ENCODE results near the gene CUL7.

Gene CUL7

GRCh38 chr6:43076464-43077332 is 23.0 kb upstream of the CUL7 start:
- DNase-seq, result no peak

DNA sequence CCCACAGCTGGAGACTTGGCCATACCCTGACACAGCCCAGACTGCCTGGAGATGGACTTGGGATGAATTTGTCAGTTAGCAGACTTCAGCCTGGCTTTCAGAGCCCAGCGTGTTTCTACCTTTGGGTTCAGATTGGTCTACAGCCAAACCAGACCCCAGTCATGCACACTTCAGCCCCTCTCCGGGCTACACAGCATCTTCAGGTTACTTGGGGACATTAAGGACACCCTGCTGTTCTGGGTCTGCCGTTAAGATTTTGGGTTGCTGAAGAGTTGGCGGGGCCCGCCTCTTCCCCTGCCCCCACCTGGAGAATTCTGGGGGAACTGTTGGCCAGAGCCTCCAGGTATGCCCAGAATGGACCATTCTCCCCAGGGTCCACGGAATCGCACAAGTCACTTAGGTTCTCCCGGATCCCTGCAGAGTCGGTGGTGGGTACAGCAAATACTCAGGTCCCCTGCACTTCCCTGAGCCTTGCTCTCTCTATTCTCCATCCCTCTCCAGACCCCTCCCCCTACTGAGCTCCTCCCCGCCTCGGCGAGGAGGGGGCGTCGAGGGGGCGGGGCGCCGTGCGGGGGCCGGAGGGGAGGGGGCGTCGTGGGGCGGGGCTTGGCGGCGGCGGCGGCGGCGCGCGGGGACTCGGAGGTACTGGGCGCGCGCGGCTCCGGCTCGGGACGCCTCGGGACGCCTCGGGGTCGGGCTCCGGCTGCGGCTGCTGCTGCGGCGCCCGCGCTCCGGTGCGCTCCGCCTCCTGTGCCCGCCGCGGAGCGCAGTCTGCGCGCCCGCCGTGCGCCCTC is 22.2 kb upstream of the CUL7 start, which contains the start of gene PTK7:
Gene PTK7 (plus strand): TSS at position 645 of the 794 bp plus-strand sequence. CDS start 175 bp downstream, outside the sequence.
- peak; percentile 22 for DNase-seq

GRCh38 chr6:43074847-43075669 is 21.4 kb upstream of the CUL7 start:
- no peak for DNase-seq

- DNase-seq, result peak; percentile 50
Measured at GRCh38 chr6:43070028-43070632, 16.5 kb upstream of the CUL7 start.

GRCh38 chr6:43062818-43063217 is 9.2 kb upstream of the CUL7 start:
- no peak for DNase-seq

DNA sequence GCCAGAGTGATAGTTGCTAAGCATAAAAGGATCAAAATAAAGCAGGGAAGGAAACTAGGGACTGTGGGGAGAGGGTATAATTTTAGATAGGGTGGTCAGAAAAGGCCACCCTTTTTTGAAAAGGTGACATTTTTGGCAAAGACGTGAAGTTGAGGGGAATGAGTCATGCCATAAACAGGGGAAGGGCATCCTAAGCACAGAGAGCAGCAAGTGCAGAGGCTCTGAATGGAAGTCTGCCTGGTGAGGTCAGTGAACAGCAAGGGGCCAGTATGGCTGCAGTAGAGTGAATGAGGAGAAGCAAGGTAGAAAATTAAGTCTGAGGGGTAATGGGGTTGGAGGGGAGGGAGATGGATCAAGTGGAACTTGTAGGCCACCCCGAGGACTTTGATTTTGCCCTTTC is 8.2 kb upstream of the CUL7 start:
- no peak for DNase-seq

GRCh38 chr6:43060755-43061633 is 7.3 kb upstream of the CUL7 start:
- DNase-seq, result no peak

- no peak for DNase-seq
Measured at GRCh38 chr6:43060034-43060754, 6.5 kb upstream of the CUL7 start.

DNA sequence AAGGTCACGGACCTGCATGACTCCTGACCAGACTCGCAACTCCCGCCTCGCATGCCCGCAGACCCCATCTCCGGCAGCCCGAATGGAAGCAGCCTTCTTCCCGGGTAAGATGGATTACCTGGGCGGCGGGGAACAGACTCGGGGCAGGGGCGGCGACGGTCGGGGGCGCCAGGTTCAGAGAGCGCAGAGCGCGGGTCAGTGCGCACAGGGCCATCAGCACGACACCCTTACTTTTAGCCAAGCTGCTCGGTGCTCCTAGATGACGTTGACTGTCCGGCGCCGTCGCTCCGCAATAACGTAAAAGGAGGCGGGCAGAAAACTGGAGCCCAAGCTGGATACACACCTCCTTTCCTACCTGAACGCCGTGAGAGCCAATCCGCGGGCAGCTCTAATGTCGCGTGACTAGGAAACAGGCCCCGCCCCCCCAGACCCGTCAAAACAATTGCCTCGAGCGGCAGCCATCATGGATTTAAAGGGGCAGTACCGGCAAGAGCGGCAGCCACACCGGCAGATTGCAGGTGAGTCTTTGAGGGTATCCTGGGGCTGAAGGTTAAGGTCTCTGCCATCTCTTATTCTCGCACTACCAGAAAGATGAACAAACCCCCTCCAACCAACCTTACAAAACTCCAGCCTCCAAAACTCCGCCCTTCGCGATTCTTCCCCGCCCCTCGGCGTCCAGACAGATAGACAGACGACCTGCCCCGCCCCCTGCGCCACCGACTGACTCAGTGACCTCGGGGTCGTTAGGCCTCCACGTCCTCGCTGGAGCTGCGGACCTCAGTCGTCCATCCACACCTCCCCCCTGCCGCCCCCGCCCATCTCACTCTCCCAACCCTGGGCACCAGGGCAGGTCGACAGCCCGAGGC is 5.8 kb upstream of the CUL7 start, which contains the start of the genes KLC4 and MRPL2:
Gene KLC4 (plus strand): TSS at position 464 of the 866 bp plus-strand sequence. CDS start 1,705 bp downstream, outside the sequence.
Gene MRPL2 (minus strand): TSS at position 267 of the 866 bp plus-strand sequence. CDS start 53 bp downstream, at position 214.
- peak; percentile 99 for DNase-seq

- DNase-seq, result no peak
Measured at GRCh38 chr6:43058531-43058930, 4.9 kb upstream of the CUL7 start.

DNA sequence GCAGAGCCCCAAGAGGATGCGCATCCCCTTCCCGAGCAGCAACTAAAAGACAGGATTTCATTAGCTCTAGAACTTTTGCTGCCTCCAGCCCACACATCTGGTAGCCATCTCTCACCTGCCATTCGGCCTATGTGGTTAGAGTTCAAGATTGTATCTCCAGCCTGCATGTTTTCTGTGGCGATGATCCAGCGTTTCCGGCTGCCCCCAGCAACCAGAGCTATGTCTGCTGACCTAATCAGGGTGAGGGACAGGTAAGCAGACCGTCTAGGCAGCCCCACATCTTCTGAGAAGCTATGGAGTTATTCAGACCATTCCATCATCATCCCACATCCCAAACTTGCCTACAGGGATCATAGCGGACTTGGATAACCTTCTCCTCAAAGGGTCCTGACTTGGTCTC is 2.3 kb upstream of the CUL7 start:
- DNase-seq, result no peak

DNA sequence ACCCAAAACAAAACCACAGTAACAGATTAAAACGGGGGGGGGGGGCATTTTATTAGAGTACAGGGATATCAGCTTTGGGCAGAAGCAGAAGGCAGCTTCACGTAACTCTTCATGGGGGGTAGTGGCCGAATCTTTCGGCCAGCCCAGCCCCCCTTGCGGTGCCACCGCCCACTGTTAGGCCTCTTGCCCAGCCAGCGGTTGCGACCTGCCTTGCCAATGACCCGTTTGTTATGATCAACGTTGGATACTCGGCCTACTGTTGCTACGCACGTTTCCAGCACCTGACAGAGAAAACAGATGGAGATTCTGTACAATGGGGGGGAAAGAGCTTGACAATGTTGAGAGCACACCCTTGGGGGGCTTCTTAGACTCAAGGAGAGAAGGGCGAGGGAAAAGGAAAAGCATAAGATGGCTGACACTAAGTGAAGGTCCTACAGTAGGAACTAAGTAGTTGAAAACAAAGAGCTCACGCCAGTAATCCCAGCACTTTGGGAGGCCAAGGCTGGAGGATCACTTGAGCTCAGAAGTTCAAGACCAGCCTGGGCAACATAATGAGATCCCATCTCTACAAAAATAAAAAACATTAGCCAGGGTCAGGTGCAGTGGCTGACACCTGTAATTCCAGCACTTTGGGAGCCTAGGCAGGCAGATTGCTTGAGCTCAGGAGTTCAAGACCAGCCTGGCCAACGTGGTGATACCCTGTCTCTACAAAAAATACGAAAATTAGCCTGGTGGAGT is 724 bp upstream of the CUL7 start:
- no peak for DNase-seq

DNA sequence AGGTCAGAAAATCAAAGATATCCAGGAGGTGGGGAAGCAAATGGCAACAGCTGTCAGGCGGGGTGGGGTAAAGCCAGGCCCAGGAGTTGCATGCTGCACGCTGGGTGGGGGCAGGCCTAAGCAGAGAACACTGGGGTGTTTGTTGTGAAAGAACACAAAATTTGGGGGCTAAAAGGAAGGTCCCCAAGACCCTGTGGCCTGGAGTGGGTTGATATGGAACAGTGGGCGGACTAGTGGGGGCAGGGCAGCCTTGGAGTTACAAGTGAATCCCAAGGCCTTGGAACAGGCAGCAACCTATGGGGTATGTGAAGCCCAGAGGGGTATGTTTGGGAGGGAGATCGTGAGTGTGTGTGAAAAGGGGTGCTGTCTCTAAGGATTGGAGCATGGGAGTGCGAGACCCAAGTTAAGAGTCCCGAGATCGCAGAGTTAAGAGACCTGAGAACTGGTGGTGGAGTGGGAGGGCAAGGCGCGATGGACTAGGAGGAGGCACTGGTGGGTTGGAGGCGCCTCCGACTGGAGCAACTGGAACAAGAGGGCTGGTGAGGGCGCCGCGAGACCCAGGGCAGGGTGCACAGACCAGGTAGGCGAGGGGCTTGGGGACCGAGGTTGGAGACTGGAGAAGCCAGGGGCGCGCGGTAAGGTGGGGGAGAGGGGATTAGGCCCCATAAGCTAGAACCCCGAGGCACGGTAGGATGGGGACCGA is 658 bp downstream of the CUL7 start:
- DNase-seq, result peak; percentile 20

DNA sequence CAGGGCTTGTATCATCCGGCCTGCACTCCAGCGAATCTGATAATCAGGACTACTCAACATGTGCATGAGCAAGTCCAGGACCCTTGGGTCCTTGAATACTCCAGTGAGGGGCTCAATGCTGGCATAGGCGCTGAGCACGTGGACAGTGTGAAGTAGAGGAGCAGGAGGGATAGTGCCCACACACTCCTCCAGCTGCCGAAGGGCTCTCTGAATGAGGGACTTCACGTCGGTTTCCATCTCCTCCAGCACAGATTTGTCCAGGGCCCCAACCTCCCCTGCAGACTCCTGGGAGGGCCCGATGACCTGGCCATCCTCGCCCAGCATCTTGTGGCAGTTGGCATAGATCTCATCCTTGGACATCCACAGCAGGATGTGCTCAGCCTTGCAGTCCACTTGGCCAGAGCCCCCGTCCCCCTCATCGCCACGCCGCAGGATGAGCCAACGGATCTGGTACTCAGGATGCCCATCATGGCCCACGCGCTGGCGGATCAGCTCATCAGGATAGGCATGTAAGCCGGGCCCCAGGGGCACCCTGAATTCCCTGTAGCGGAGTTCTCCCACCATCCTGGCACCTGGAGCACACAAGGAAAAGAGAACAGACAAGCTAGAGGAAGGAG is 1.3 kb downstream of the CUL7 start:
- DNase-seq, result no peak

GRCh38 chr6:43050981-43051380 is 2.7 kb downstream of the CUL7 start:
- no peak for DNase-seq

GRCh38 chr6:43047998-43048397 is 5.7 kb downstream of the CUL7 start:
- no peak for DNase-seq

DNA sequence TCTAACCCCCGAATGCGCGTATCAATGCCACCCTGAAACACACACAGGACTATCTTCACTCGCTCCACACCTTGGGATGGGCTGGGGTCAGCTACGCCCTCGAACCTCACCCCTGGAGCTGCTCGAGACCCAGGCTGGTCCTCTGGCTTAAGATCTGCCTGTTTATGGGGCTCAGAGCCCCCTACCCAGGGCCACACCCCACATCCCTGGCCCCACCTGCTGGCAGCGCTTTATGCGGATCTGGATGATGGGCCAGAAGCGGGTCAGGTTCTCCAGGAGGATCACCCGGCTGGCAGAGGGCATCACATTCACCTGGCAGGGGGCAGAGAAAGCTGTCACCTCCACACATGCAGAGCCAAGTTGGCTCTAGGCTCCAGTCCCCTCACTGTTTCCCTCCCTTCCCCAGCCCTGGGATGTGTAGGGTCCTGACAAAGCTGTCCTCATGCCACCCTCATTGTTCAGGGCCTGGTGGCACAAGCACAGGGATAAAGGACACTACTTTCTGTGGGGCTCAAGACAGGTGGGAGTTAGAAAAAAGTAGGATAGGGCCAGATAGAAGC is 8.2 kb downstream of the CUL7 start:
- no peak for DNase-seq
